Measurements from ENCODE around the gene FNDC10.

DNA sequence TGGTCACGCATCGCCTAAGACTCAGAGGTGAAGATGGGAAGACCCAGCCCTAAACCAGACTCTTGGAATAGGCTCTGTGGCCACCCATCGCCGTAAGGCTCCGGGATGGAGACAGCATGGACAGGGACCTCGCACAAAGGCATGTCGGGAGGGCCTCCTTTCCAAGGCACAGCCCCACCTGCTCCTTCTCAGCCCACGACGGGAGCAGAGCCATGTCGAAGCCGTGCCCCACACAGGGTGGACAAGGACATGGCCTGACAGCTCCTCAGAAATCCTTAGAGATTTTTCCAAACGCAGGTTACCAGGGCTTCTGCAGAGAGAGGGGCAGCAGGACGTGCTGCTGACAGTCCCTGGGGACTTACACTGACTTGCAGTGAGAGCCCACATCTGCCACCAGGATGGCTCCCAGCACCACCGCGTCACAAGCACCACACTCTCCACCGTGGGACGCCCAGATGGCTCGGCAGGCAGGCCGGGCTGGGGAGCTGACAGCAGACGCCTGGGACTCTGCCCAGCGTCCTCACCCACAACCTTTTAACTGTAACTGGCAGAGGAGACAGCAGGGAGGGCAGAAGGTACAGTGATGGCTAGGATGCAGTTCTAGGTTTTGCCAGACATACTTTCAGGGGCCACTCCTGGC is 37.3 kb downstream of the FNDC10 start:
- no peak for TF ChIP-seq POLR2A (IDR thresholded peaks at IDR 0.05)
- TF ChIP-seq, protein P1, sequence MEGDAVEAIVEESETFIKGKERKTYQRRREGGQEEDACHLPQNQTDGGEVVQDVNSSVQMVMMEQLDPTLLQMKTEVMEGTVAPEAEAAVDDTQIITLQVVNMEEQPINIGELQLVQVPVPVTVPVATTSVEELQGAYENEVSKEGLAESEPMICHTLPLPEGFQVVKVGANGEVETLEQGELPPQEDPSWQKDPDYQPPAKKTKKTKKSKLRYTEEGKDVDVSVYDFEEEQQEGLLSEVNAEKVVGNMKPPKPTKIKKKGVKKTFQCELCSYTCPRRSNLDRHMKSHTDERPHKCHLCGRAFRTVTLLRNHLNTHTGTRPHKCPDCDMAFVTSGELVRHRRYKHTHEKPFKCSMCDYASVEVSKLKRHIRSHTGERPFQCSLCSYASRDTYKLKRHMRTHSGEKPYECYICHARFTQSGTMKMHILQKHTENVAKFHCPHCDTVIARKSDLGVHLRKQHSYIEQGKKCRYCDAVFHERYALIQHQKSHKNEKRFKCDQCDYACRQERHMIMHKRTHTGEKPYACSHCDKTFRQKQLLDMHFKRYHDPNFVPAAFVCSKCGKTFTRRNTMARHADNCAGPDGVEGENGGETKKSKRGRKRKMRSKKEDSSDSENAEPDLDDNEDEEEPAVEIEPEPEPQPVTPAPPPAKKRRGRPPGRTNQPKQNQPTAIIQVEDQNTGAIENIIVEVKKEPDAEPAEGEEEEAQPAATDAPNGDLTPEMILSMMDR (IDR thresholded peaks at IDR 0.05), result no peak

All from upper lobe of left lung (tissue), 4 donors.